H54 (cell line): ENCODE results near the gene GLTPD2.

Source experiments
- DNase-seq: peaks from one replicate; pipeline ENCODE4 v3.0.0; 2011; ENCODE audit warnings: low spot score, mixed read lengths; ENCODE audit not compliant: insufficient read length
- FAIRE-seq: peaks from 3 replicates; lab custom pipeline; 2011; peaks lifted over from hg19 to GRCh38; lab: Jason Lieb, UNC
- POLR2A ChIP-seq: IDR thresholded peaks from 2 replicates; pipeline ENCODE4 v1.6.1; 2011; ENCODE audit warnings: low read depth, mild to moderate bottlenecking, low read length

Gene GLTPD2

DNA sequence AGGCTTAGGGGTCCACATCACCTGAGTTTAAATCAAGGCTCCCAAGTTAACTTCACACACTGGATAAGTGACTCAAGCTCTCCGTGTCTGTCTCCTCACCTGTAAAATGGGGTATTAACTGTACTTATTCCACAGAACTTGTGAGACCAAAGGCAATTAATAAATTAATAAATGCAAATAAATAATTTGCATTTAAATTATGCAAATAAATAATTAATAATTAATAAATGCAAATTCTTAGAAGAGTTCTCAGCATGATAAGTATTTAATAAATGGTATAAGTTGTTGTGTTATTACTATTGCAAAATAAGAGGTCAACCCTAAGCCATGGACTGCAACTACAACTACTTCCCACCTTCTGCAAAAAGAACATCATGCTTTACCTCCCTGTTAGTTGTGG is 35.4 kb upstream of the GLTPD2 start:
- DNase-seq (no peak), FAIRE-seq (no peak)
- no peak for TF ChIP-seq POLR2A

DNA sequence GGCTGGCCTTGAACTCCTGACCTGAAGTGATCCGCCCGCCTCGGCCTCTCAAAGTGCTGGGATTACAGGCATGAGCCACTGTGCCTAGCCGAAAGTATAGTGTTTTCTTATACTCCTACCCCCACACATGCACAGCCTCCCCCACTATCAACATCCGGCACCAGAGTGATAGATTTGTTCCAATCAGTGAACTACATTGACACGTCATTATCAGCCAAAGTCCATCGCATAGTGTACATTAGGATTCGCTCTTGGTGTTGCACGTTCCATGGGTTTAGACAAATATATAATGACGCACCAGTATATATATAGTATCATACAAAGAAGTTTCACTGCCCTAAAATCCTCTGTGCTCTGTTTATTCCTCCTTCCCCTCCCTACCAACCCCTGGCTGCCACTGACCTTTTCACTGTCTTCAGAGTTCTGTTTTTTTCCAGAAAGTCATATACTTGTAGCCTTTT is 29.0 kb upstream of the GLTPD2 start:
- TF ChIP-seq POLR2A, result no peak
- FAIRE-seq (no peak), DNase-seq (no peak)

DNA sequence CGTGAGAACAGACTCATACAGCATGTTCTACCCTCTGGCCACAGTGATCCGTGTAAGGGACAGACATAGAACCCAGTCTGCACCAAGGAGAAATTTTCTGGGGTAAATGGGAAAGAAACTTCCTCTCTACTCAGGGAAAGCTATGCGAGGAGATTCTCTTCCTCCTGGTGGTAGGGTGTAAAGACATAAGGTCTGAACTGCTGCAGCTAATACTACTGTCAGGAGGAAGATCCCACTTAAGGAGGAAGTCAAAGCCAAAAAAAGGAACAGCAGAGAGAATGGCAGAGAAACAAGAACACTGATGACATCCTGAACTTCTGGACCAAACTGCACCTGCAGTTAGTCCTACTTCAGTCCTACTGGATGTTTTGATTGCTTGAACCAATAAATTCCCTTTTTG is 24.2 kb upstream of the GLTPD2 start:
- DNase-seq (no peak), FAIRE-seq (no peak)
- TF ChIP-seq POLR2A, result no peak

DNA sequence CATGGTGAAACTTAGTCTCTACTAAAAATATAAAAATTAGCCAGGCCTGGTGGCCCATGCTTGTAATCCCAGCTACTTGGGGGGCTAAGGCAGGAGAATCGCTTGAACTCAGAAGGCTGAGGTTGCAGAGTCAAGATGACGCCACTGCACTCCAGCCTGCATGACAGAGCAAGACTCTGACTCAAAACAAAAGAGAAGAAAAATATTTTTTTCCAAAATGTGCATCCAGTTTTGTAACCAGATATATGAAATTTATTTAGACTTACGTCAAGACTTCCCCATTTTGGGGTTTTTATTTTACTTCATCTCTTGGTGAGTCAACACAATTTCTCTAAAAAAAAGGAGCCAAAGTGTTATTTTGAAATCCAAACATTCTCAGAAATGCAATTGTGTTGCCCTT is 22.6 kb upstream of the GLTPD2 start:
- no peak for FAIRE-seq
- no peak for TF ChIP-seq POLR2A
- no peak for DNase-seq

DNA sequence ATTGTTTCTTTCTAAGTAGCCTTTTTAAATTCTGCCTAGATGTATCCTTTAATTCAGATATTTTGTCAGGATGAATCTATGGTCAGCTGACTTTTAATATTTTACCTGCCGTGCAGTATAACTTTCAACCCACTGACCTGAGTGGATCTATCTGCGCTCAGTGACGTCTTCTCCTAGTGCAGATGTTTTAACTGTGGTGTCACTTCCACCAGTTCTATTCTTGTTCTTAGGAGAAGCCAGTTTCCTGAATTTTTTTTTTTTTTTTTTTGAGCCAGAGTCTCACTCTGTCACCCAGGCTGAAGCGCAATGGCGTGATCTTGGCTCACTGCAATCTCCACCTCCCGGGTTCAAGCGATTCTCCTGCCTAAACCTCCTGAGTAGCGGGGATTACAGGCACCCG is 22.0 kb upstream of the GLTPD2 start:
- FAIRE-seq (no peak), DNase-seq (no peak)
- no peak for TF ChIP-seq POLR2A

DNA sequence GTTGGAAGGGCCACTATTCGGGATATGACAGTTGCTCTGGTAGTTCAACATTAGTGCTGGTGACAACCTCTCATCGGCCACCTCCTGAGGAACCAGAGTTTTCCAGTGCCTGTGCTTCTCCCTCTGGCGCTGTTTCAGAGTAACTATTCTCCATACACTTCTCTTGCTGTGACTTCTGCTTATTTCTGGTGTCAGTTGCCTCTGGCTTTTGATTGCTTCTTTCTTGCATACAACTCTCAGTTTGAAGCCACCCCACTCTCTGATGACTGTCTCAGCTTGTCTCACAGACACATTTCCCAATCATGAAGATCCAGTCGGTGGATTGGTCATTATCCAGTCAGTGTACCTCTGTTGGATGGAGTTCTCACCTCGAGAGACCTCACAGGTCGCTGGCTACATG is 20.5 kb upstream of the GLTPD2 start:
- no peak for TF ChIP-seq POLR2A
- FAIRE-seq (no peak), DNase-seq (no peak)

DNA sequence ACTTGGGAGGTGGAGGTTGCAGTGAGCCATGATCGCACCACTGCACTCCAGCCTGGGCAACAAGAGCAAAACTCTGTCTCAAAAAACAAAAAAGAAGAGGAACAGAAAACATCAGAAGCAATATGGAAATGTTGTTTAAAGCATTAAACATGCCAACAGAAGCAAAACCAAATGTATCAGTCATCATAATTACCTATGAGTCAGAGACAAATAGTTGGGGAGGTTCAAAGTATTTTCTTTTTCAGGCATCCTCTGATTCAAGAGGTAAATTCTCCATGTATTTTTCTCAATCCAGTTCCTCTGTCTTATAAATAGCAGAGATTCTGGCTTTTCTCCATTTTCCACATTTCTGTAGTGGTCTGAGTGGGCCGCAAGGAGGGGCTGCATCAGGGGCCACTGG is 19.1 kb upstream of the GLTPD2 start:
- DNase-seq, result peak; percentile 44
- no peak for FAIRE-seq
- no peak for TF ChIP-seq POLR2A

DNA sequence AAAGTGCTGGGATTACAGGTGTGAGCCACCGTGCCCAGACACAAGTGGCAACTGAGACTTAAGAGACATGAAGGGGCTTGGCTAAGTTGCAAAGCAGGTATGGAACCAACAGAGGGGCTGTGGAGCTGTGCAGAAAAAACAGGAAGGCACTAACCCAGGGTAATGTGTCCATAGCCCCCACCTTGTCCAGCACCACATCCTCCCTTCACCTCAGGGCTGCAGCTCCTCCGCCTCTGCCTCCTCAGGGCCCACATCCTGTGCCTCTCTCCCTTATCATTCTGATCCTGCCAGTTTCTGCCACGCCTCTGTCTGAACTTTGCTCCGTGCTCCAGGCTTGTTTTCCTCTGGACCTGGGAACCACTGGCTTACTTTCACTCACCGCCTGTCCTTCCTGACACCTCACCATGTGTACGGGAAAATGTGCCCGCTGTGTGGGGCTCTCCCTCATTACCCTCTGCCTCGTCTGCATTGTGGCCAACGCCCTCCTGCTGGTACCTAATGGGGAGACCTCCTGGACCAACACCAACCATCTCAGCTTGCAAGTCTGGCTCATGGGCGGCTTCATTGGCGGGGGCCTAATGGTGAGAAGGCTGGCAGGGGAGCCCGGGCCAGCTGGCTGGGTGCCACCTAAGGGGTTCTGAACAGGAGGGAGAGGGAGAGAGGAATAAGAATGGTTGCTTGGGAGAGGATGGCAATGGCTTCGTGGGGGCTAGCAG is 17.1 kb upstream of the GLTPD2 start, which contains the start of gene TM4SF5:
Gene TM4SF5, plus strand, starts transcription at position 368 of the 716 bp plus-strand sequence. Its CDS starts 37 bp downstream, at position 405.
- FAIRE-seq (no peak), DNase-seq (peak; percentile 28)
- no peak for TF ChIP-seq POLR2A

DNA sequence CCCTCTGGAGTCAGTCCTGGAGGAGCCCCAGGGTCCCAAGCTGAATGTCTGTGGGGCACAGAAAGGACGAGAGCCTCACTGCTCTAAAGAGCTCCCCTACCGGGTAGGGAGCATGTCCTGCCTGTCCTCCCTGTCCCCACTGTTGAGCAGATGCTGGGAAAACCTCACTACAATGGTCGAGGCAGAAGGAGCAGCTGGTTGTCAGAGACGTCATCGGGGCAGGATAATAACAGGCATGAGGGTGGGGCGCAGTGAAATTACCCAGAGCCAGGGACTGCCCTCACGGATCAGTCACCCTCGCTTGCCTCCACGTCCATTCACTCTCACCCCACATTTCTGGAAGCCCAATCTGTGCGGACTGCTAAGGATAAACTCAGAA is 16.5 kb upstream of the GLTPD2 start:
- no peak for FAIRE-seq

DNA sequence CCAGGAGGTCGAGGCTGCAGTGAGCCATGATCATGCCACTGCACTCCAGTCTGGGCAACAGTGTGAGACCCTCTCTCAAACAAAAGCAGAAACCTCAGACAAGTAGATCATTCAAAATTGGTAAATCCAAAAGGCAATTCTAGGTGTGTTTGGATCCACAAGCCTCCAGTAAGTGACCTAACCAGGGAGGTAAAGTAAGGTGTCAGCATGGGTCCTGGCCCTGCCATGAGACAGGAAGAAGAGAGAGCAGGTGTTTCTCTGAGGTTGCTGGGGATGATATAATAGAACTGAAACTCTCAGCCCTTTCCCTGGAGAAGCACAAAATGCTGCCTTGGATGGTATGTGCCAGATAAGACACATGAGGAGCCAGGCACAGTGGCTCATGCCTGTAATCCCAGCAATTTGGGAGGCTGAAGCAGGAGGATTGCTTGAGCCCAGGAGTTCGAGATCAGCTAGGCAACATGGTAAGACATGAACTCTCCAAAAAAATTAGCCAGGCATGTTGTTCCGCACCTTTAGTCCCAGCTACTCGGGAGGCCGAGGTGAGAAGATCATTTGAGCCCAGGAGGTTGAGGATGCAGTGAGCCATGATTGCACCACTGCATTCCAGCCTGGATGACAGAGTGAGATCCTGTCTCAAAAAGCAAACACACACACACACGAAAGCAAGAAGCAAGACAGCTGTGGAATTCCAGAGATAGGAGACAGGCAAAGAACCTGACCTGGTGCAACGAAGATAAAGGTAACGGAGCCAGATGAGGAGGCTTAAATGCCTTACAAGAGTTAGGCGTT is 10.6 kb upstream of the GLTPD2 start:
- no peak for TF ChIP-seq POLR2A
- DNase-seq (no peak), FAIRE-seq (no peak)

More for the DNA sequence above, 16.5 kb upstream of the GLTPD2 start:
- no peak for TF ChIP-seq POLR2A
- DNase-seq, result no peak

DNA sequence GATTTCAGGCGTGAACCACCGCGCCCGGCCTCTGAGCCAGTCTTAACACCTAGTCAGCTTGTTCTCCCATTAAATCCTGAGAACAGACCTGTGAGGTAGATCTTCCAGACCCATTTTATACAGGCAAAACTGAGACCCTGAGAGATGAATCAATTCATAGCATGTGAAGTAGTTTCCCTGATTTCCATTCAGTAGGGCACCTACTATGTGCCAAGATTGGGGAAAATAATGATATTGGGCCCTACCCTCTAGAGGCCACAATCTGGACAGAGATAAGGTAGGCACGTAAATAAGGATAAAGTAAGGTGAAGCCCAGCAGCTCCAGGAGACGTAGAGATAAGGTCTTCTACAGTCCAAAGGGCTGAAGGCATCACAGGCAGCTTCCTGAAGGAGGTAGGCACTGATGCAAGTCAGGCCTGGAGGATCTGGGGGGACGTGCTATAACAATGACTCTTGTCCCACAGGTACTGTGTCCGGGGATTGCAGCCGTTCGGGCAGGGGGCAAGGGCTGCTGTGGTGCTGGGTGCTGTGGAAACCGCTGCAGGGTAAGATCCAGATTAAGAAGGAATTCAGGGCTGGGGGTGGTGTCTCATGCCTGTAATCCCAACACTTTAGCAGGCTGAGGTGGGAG is 8.3 kb upstream of the GLTPD2 start:
- FAIRE-seq, result no peak
- TF ChIP-seq POLR2A, result no peak
- DNase-seq, result no peak

DNA sequence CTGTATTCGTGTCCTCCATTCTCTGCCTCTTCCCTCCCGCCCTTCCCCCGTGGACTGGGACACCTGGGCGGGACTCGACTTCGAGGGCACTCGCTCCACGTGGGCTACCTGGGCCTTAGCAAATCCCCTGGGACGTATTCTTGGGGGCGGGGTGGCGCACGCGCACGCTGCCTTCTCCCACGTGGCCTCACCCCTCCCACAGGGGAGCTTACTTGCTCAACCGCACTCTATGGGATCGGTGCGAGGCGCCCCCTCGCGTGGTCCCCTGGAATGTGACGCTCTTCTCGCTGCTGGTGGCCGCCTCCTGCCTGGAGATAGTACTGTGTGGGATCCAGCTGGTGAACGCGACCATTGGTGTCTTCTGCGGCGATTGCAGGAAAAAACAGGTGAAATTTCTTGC is 6.1 kb upstream of the GLTPD2 start:
- no peak for DNase-seq
- no peak for TF ChIP-seq POLR2A
- FAIRE-seq, result no peak

DNA sequence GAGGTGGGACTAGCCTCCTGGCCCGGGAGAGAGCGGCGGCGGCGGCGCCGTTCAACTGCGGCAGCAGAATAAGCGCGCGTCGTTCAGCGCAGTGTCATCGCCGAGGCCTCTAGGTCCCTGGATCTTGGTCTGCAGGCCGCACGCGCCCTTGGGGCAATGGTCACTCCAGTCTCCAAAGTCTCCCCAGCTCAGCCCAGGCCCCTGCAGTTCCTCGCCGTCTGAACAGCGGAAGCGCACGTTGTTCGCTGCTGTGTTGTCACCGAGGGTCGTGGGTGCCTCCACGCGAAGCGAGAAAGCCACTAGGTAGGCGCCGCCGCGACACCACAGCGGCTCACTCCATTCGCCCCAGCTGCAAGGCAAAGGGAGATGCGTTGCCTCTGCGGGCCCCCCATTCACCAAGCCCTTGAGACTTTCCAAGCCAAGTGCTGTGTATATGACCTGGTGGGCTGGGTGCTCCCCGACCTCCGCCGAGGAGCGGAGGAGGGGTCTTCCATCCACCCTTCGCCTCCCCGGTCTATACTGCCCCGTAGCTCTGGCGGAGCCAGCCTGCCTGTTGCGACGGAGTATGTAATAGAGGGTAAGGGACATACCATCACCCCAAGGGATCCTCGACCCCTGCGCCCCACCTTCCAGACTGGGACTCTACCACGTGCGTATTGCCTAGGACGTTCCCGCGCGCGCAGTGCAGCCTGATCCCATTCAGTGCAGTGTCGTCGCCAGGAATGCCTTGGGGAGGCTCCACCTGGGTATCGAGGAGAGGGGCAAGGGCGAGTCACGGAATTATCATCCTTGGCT is 3.3 kb upstream of the GLTPD2 start:
- no peak for DNase-seq
- no peak for FAIRE-seq
- TF ChIP-seq POLR2A, result no peak
